ENCODE measurements around the gene DNASE1L1. TPM values are rescaled to one million over a fixed set of nuclear protein-coding genes. Genes with fewer than 3 reads are reported as not detected.

The DNASE1L1 gene
- polyA plus RNA-seq, 1 of the 3 experiments (the other 2 are of a cell fraction) = 18.2 TPM

DNA sequence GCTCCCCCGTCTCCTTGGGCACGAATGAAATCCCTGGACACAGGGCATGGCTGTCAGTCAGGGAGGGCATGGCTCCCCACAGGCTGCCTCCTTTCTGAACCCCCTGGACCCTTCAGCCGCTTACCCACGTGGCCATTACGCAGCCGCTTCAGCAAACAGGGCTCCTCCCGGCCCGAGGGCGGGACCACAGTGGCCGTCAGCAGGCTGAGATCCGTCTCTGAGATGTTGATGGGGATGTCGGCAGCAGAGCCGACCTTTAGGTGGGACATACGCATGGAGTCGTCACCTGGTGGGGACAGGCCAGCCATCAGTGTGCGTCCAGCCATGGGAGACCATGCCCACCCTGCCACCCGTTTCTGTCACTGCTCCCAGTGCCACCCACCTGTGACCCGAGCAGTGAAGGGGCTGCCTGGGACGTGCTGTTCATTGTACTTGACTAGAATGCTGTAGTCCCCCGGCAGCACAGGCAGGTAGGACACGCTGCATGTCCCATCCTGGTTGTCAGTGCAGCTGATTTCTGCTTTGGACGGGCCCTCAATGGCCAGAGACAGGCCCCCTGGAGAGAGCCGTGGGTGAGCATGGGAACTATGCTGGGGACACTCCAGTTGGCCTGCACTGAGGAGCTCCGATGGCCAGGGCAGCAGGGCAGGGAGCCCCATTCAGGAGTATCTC lies 55.7 kb downstream of the DNASE1L1 start:
- peaks cover 19% of the 10 kb centered on the region for H3K79me2 ChIP-seq (ENCODE audit: insufficient read depth)
- TF ChIP-seq NRF1 (IDR thresholded peaks at IDR 0.05; ENCODE audit: low read depth, low read length) (no peak), CHD2 (IDR thresholded peaks at IDR 0.05; ENCODE audit: low read length, partially characterized antibody) (no peak), NFIC (IDR thresholded peaks at IDR 0.05; ENCODE audit: borderline replicate concordance) (no peak), FOSL2 (IDR thresholded peaks at IDR 0.05; ENCODE audit: borderline replicate concordance, low read depth) (no peak), TAF1 (IDR thresholded peaks at IDR 0.05; ENCODE audit: borderline replicate concordance, low read depth, low read length) (no peak), SIN3A (IDR thresholded peaks at IDR 0.05; ENCODE audit: borderline replicate concordance, low read depth, low read length) (no peak), GABPA (IDR thresholded peaks at IDR 0.05; ENCODE audit: low read depth) (no peak), RCOR1 (IDR thresholded peaks at IDR 0.05; ENCODE audit: low read length) (no peak), POLR2AphosphoS5 (IDR thresholded peaks at IDR 0.05; ENCODE audit: low read depth, low read length) (no peak), EZH2phosphoT487 (IDR thresholded peaks at IDR 0.05; ENCODE audit: borderline replicate concordance, low read depth) (no peak), ELF1 (IDR thresholded peaks at IDR 0.05) (no peak), ZBTB33 (IDR thresholded peaks at IDR 0.05; ENCODE audit: borderline replicate concordance, low read depth) (no peak), YY1 (IDR thresholded peaks at IDR 0.05; ENCODE audit: low read depth) (no peak), USF2 (IDR thresholded peaks at IDR 0.05; ENCODE audit: borderline replicate concordance, low read depth, low read length) (no peak)
- TF ChIP-seq, protein P1, sequence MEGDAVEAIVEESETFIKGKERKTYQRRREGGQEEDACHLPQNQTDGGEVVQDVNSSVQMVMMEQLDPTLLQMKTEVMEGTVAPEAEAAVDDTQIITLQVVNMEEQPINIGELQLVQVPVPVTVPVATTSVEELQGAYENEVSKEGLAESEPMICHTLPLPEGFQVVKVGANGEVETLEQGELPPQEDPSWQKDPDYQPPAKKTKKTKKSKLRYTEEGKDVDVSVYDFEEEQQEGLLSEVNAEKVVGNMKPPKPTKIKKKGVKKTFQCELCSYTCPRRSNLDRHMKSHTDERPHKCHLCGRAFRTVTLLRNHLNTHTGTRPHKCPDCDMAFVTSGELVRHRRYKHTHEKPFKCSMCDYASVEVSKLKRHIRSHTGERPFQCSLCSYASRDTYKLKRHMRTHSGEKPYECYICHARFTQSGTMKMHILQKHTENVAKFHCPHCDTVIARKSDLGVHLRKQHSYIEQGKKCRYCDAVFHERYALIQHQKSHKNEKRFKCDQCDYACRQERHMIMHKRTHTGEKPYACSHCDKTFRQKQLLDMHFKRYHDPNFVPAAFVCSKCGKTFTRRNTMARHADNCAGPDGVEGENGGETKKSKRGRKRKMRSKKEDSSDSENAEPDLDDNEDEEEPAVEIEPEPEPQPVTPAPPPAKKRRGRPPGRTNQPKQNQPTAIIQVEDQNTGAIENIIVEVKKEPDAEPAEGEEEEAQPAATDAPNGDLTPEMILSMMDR (IDR thresholded peaks at IDR 0.05) = no peak
- H4K20me1 ChIP-seq (ENCODE audit: insufficient read depth) = peaks cover 100% of the 10 kb centered on the region
- peaks cover 6 to 76% of the 10 kb centered on the region in 2 experiments for H3K36me3 ChIP-seq (replicated peaks in 1 of 2; ENCODE audit: control insufficient read depth in 1 of 2, insufficient read depth in 2 of 2, low read length in 1 of 2)
- no peak overlapping the region for H3K4me2 ChIP-seq
- H3K9me3 ChIP-seq = no peaks in the 10 kb centered on the region
- no peak overlapping the region for H2AFZ ChIP-seq (ENCODE audit: low read depth)
- no peak for DNase-seq
- H3K4me1 ChIP-seq (ENCODE audit: control insufficient read depth in 1 of 2, insufficient read depth in 2 of 2, low read depth in 1 of 2, low read length in 1 of 2) = no peaks in the 10 kb centered on the region; a peak in 1 of 4 replicates
- no peak overlapping the region for H3K4me3 ChIP-seq (ENCODE audit: low read depth in 2 of 2, low read length in 1 of 2)
- H3K9ac ChIP-seq = no peak overlapping the region
- no peak overlapping the region; a peak in 1 of 4 replicates for H3K27ac ChIP-seq (ENCODE audit: low read depth in 2 of 2, low read length in 1 of 2)
- H3K9me2 ChIP-seq = no peaks in the 10 kb centered on the region
- no peaks in the 10 kb centered on the region for H3K27me3 ChIP-seq (ENCODE audit: insufficient read depth)
- WGBS (ENCODE audit: low lambda C conversion rate) = 85% methylated on average over 5 of the region's 24 CpGs
- peaks cover 61% of the 10 kb centered on the region for H3F3A ChIP-seq (replicated peaks; ENCODE audit: insufficient read depth)
- ChIA-PET CTCF (no interaction called here), POLR2A (interaction anchor here (1.3 kb wide), 1 partner anchor 14 kb away, joined by 4 read pairs; no protein-coding TSS in a partner anchor)

Measured in SK-N-SH (cell line).